NCI-H510A (cell line): ENCODE results near the gene CDK19.

ENCODE experiments used
- DNase-seq: peaks from one replicate; lab custom pipeline; 2025; lab: John Stamatoyannopoulos, UW

Gene CDK19

GRCh38 chr6:110703010-110703905, 112.0 kb downstream of the CDK19 start:
- no peak for DNase-seq

GRCh38 chr6:110699780-110700179, 115.5 kb downstream of the CDK19 start:
- no peak for DNase-seq

- DNase-seq: no peak
These were observed 121.3 kb downstream of the CDK19 start for GRCh38 chr6:110693994-110694393.

GRCh38 chr6:110693296-110693695, 122.0 kb downstream of the CDK19 start:
- no peak for DNase-seq

- DNase-seq: no peak
These were observed 124.4 kb downstream of the CDK19 start for GRCh38 chr6:110690916-110691315.

GRCh38 chr6:110690106-110690654, 125.1 kb downstream of the CDK19 start:
- DNase-seq: no peak

GRCh38 chr6:110689275-110689935, 125.9 kb downstream of the CDK19 start:
- no peak for DNase-seq

- no peak for DNase-seq
These were observed 126.5 kb downstream of the CDK19 start for GRCh38 chr6:110688661-110689268.

GRCh38 chr6:110687326-110687725, 127.9 kb downstream of the CDK19 start:
- no peak for DNase-seq

- DNase-seq: no peak
These were observed 132.0 kb downstream of the CDK19 start for GRCh38 chr6:110683241-110683640.

- DNase-seq: no peak
These were observed 132.8 kb downstream of the CDK19 start for GRCh38 chr6:110682460-110682853.

GRCh38 chr6:110681543-110682459, 133.5 kb downstream of the CDK19 start:
- DNase-seq: no peak

GRCh38 chr6:110676396-110676795, 138.9 kb downstream of the CDK19 start:
- DNase-seq: no peak

GRCh38 chr6:110674096-110674495, 141.2 kb downstream of the CDK19 start:
- no peak for DNase-seq

GRCh38 chr6:110672122-110672521, 143.1 kb downstream of the CDK19 start:
- no peak for DNase-seq

- no peak for DNase-seq
These were observed 143.8 kb downstream of the CDK19 start for GRCh38 chr6:110671447-110671846.

- no peak for DNase-seq
These were observed 149.7 kb downstream of the CDK19 start for GRCh38 chr6:110665600-110665999.

- no peak for DNase-seq
These were observed 150.3 kb downstream of the CDK19 start for GRCh38 chr6:110664933-110665332.

- DNase-seq: no peak
These were observed 152.6 kb downstream of the CDK19 start for GRCh38 chr6:110662490-110663211.

- DNase-seq: no peak
These were observed 153.9 kb downstream of the CDK19 start for GRCh38 chr6:110661414-110661813.
